Measurements from ENCODE around the gene LRRFIP2.
"Not testable (repeated sequence)": the region's sequence is repeated elsewhere in the genome, so short reads cannot be mapped to it uniquely, and the experiment has no call there.

Gene LRRFIP2

GRCh38 chr3:37210230-37210629 lies 35.8 kb upstream of the LRRFIP2 start:
- no peak for TF ChIP-seq FOXA1 (IDR thresholded peaks at IDR 0.05)
- no peak for TF ChIP-seq ARNT (IDR thresholded peaks at IDR 0.05)
- TF ChIP-seq NFRKB (IDR thresholded peaks at IDR 0.05): no peak
- no peak for TF ChIP-seq SUZ12 (IDR thresholded peaks at IDR 0.05)
- TF ChIP-seq TARDBP (IDR thresholded peaks at IDR 0.05): no peak
- DNase-seq (ENCODE audit: extremely low spot score): no peak
- ChIA-PET POLR2A (no interaction called here), CTCF (no interaction called here)

DNA sequence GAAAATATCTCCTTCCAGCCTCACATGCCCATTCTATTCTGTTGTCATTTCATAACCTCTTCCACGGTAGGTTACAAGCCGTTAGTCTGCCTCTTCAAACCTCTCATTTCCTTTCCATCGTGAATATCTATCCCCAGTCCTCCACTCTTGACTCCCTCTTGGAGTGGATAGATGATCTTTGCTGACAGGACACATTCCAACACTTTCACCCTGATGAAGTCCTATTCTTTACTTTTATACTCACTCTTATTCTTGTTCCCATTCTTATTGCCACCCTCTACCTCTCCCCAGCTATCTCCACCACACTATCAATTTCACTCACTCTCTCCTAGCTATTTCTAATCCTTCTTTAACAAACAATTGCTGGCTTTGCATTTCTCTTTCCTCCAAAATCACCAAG lies 34.2 kb upstream of the LRRFIP2 start:
- CTCF ChIA-PET; POLR2A ChIA-PET; DNase-seq (ENCODE audit: extremely low spot score): not testable (repeated sequence)

DNA sequence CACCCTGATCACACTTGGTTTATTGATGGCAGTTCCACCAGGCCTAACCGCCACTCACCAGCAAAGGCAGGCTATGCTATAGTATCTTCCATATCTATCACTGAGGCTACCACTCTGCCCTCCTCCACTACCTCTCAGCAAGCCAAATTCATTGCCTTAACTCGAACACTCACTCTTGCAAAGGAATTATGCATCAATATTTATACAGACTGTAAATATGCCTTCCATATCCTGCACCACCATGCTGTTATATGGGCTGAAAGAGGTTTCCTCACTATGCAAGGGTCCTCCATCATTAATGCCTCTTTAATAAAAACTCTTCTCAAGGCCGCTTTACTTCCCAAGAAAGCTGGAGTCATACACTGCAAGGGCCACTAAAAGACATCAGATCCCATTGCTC lies 33.6 kb upstream of the LRRFIP2 start:
- POLR2A ChIA-PET; CTCF ChIA-PET; DNase-seq (ENCODE audit: extremely low spot score): not testable (repeated sequence)

DNA sequence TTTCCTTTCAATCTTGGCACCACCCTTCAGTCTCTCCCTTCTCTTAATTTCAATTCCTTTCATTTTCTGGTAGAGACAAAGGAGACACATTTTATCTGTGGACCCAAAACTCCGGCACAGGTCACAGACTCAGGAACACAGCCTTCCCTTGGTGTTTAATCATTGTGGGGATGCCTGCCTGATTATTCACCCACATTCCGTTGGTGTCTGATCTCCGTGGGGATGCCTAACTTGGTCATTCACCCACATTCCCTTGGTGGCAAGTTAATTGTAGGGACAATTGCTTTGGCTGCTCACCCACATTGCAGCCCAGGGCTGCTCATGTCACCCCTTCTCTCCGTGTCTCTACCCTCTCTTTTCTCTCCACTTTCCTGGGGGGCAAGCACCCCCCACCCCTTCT lies 31.7 kb upstream of the LRRFIP2 start:
- DNase-seq (ENCODE audit: extremely low spot score); CTCF ChIA-PET; POLR2A ChIA-PET: not testable (repeated sequence)

- TF ChIP-seq BHLHE40 (IDR thresholded peaks at IDR 0.05; ENCODE audit: borderline replicate concordance) (no peak), ZNF384 (IDR thresholded peaks at IDR 0.05) (no peak), PKNOX1 (IDR thresholded peaks at IDR 0.05) (no peak), FOXK2 (IDR thresholded peaks at IDR 0.05) (no peak), HDGF (IDR thresholded peaks at IDR 0.05; ENCODE audit: borderline replicate concordance) (no peak), ELF4 (IDR thresholded peaks at IDR 0.05) (no peak), FOXM1 (IDR thresholded peaks at IDR 0.05; ENCODE audit: borderline replicate concordance) (no peak)
- ChIA-PET POLR2A (no interaction called here), CTCF (interaction anchor here (0.5 to 0.6 kb wide), 2 partner anchors 10 to 22 kb away, joined by 3 to 11 read pairs; no protein-coding TSS in a partner anchor)
- DNase-seq (ENCODE audit: extremely low spot score): no peak
Observed at GRCh38 chr3:37204314-37204713, 29.9 kb upstream of the LRRFIP2 start.

- POLR2A ChIA-PET: no interaction called here
- CTCF ChIA-PET: no interaction called here
- TF ChIP-seq L3MBTL2 (conservative IDR thresholded peaks at IDR 0.05) (no peak), ARNT (IDR thresholded peaks at IDR 0.05) (no peak), TARDBP (IDR thresholded peaks at IDR 0.05) (no peak), CTBP1 (IDR thresholded peaks at IDR 0.05; ENCODE audit: borderline replicate concordance) (no peak), NFRKB (IDR thresholded peaks at IDR 0.05) (no peak), LEF1 (IDR thresholded peaks at IDR 0.05; ENCODE audit: borderline replicate concordance) (no peak), BHLHE40 (IDR thresholded peaks at IDR 0.05; ENCODE audit: borderline replicate concordance) (no peak), ZNF384 (IDR thresholded peaks at IDR 0.05) (no peak), FOXM1 (IDR thresholded peaks at IDR 0.05; ENCODE audit: borderline replicate concordance) (no peak), ELF4 (IDR thresholded peaks at IDR 0.05) (no peak), SP1 (IDR thresholded peaks at IDR 0.05) (no peak), FOXK2 (IDR thresholded peaks at IDR 0.05) (no peak), PKNOX1 (IDR thresholded peaks at IDR 0.05) (no peak), HDGF (IDR thresholded peaks at IDR 0.05; ENCODE audit: borderline replicate concordance) (no peak), SUZ12 (IDR thresholded peaks at IDR 0.05) (no peak)
- no peak for DNase-seq (ENCODE audit: extremely low spot score)
Observed at GRCh38 chr3:37202035-37202434, 27.7 kb upstream of the LRRFIP2 start.

- no peak for DNase-seq (ENCODE audit: extremely low spot score)
- no peak for TF ChIP-seq PKNOX1 (IDR thresholded peaks at IDR 0.05)
- ChIA-PET CTCF (interaction anchor here (1.1 kb wide), 1 partner anchor 13 kb away, joined by 7 read pairs; no protein-coding TSS in a partner anchor), POLR2A (no interaction called here)
Observed at GRCh38 chr3:37200141-37200540, 25.8 kb upstream of the LRRFIP2 start.

DNA sequence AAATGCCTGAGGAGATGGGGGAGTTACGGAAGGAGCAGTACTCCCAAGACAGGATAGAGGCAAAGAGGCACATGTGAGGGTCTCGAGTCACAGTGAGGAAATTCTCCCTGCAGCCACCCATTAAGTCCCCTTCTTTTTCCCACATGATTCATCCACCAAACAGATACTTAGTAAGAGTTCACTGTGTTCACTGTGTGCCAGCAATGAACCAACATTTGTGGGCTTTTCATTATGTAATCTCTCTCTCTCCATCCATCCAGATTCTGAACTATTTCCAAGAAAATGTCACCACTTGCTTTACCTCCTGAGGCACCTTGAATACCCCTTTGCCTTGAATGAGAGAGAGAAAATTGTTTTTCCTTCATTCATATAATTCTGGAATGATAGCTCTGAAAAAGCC lies 24.6 kb upstream of the LRRFIP2 start:
- no peak for TF ChIP-seq FOXA1 (IDR thresholded peaks at IDR 0.05)
- no peak for TF ChIP-seq L3MBTL2 (conservative IDR thresholded peaks at IDR 0.05)
- no peak for TF ChIP-seq FOXM1 (IDR thresholded peaks at IDR 0.05; ENCODE audit: borderline replicate concordance)
- TF ChIP-seq NFRKB (IDR thresholded peaks at IDR 0.05): no peak
- TF ChIP-seq SP1 (IDR thresholded peaks at IDR 0.05): no peak
- TF ChIP-seq LEF1 (IDR thresholded peaks at IDR 0.05; ENCODE audit: borderline replicate concordance): no peak
- no peak for TF ChIP-seq BHLHE40 (IDR thresholded peaks at IDR 0.05; ENCODE audit: borderline replicate concordance)
- no peak for TF ChIP-seq ELF4 (IDR thresholded peaks at IDR 0.05)
- no peak for TF ChIP-seq PKNOX1 (IDR thresholded peaks at IDR 0.05)
- TF ChIP-seq SUZ12 (IDR thresholded peaks at IDR 0.05): no peak
- no peak for TF ChIP-seq FOXK2 (IDR thresholded peaks at IDR 0.05)
- TF ChIP-seq ZNF384 (IDR thresholded peaks at IDR 0.05): no peak
- TF ChIP-seq ARNT (IDR thresholded peaks at IDR 0.05): no peak
- no peak for TF ChIP-seq TARDBP (IDR thresholded peaks at IDR 0.05)
- TF ChIP-seq HDGF (IDR thresholded peaks at IDR 0.05; ENCODE audit: borderline replicate concordance): no peak
- TF ChIP-seq CTBP1 (IDR thresholded peaks at IDR 0.05; ENCODE audit: borderline replicate concordance): no peak
- ChIA-PET CTCF (interaction anchor here (0.6 kb wide), 1 partner anchor 117 kb away, joined by 3 read pairs; no protein-coding TSS in a partner anchor), POLR2A (no interaction called here)
- no peak for DNase-seq (ENCODE audit: extremely low spot score)
